GM21390 (cell line): ENCODE measurements around the gene ARTN.

Source experiments
- ATAC-seq: cut with Tn5 transposase; IDR thresholded peaks from one replicate; pipeline ENCODE4 v1.9.1; 2021; ENCODE audit not compliant: unreplicated experiment

ARTN gene

GRCh38 chr1:43947061-43947873 is 13.7 kb downstream of the ARTN start:
- ATAC-seq: no peak

GRCh38 chr1:43947874-43948437 is 14.4 kb downstream of the ARTN start:
- no peak for ATAC-seq

GRCh38 chr1:43949678-43950077 is 16.1 kb downstream of the ARTN start:
- no peak for ATAC-seq

- ATAC-seq: no peak
Observed at GRCh38 chr1:43951021-43951985, 17.7 kb downstream of the ARTN start.

GRCh38 chr1:43952731-43953346 is 19.2 kb downstream of the ARTN start:
- no peak for ATAC-seq

GRCh38 chr1:43953361-43953760 is 19.8 kb downstream of the ARTN start:
- no peak for ATAC-seq

- no peak for ATAC-seq
Observed at GRCh38 chr1:43954036-43954435, 20.4 kb downstream of the ARTN start.

- ATAC-seq: no peak
Observed at GRCh38 chr1:43956234-43956633, 22.6 kb downstream of the ARTN start.

- ATAC-seq: no peak
Observed at GRCh38 chr1:43957407-43958040, 23.9 kb downstream of the ARTN start.

GRCh38 chr1:43958351-43959255 is 25.0 kb downstream of the ARTN start:
- ATAC-seq: no peak

GRCh38 chr1:43960798-43961197 is 27.2 kb downstream of the ARTN start:
- no peak for ATAC-seq

- no peak for ATAC-seq
Observed at GRCh38 chr1:43961692-43962091, 28.1 kb downstream of the ARTN start.

- no peak for ATAC-seq
Observed at GRCh38 chr1:43962324-43962723, 28.7 kb downstream of the ARTN start.

- ATAC-seq: no peak
Observed at GRCh38 chr1:43963006-43963405, 29.4 kb downstream of the ARTN start.

GRCh38 chr1:43963890-43964289 is 30.3 kb downstream of the ARTN start:
- no peak for ATAC-seq

- ATAC-seq: no peak
Observed at GRCh38 chr1:43965316-43965715, 31.7 kb downstream of the ARTN start.

- no peak for ATAC-seq
Observed at GRCh38 chr1:43968348-43968948, 34.8 kb downstream of the ARTN start.

GRCh38 chr1:43969416-43969745 is 35.8 kb downstream of the ARTN start:
- ATAC-seq: no peak

- ATAC-seq: peak; percentile 83
Observed at GRCh38 chr1:43969746-43970466, 36.3 kb downstream of the ARTN start, which contains the start of gene DPH2. Gene DPH2 (plus strand): TSS chr1:43970010. CDS start chr1:43970176, 166 bp downstream.
